GM12801 (cell line): ENCODE results near the gene NEK2.

Experiments used
- CTCF ChIP-seq: IDR thresholded peaks from one replicate; pipeline ENCODE4 v1.5.1; 2011; ENCODE audit warnings: control low read depth; ENCODE audit not compliant: insufficient read length; ENCODE audit errors: extremely low read depth

NEK2 gene

GRCh38 chr1:211632117-211632807 is 43.2 kb downstream of the NEK2 start:
- no peak for TF ChIP-seq CTCF

GRCh38 chr1:211631168-211631567 is 44.3 kb downstream of the NEK2 start:
- TF ChIP-seq CTCF: no peak

GRCh38 chr1:211630236-211631081 is 45.0 kb downstream of the NEK2 start:
- TF ChIP-seq CTCF: no peak

GRCh38 chr1:211628417-211628816 is 47.0 kb downstream of the NEK2 start:
- no peak for TF ChIP-seq CTCF

- no peak for TF ChIP-seq CTCF
Measured at GRCh38 chr1:211627259-211627658, 48.2 kb downstream of the NEK2 start.

GRCh38 chr1:211625040-211625439 is 50.4 kb downstream of the NEK2 start:
- no peak for TF ChIP-seq CTCF

- TF ChIP-seq CTCF: no peak
Measured at GRCh38 chr1:211623515-211623914, 51.9 kb downstream of the NEK2 start.
